Gastrocnemius medialis (tissue), 4 donors: ENCODE results near the gene EIPR1. TPM values are rescaled to one million over a fixed set of nuclear protein-coding genes. Genes with fewer than 3 reads are reported as not detected.

Experiments
- ATAC-seq, 2 donors: fragments of 150-250 bp; one replicate each; pipeline ENCODE4 v1.9.1; 2016
- DNase-seq, 2 donors: peaks; one replicate each; pipeline ENCODE4 v3.0.0-alpha.2; 2019
- H3K27ac ChIP-seq, 4 donors: fragments of 200-600 bp; sonication (generic); 1 replicate in 1 of 4; 2 replicates in 3 of 4; pipeline ENCODE4 v1.5.1; 2016 to 2018; ENCODE audit warnings: mild to moderate bottlenecking in 2 of 4, moderate library complexity in 1 of 4
- H3K27me3 ChIP-seq, 3 donors: fragments of 200-600 bp; sonication (generic) in 2 of 3; 1 replicate in 1 of 3; 2 replicates in 2 of 3; pipeline versions ENCODE4 v1.5.1 to v1.6.0; 2016 to 2019; ENCODE audit warnings: mild to moderate bottlenecking in 1 of 3, moderate library complexity in 1 of 3
- H3K36me3 ChIP-seq, 2 donors: fragments of 200-600 bp; sonication (generic) in 1 of 2; one replicate each; pipeline ENCODE4 v1.5.1; 2017 to 2018
- H3K4me1 ChIP-seq, 2 donors: fragments of 200-600 bp; sonication (generic) in 1 of 2; one replicate each; pipeline ENCODE4 v1.5.1; 2016 to 2017; ENCODE audit warnings: mild to moderate bottlenecking in 2 of 2
- H3K4me3 ChIP-seq, 4 donors: fragments of 200-600 bp; sonication (generic) in 3 of 4; 1 replicate in 1 of 4; 2 replicates in 3 of 4; pipeline ENCODE4 v1.5.1; 2016 to 2019; ENCODE audit warnings: mild to moderate bottlenecking in 2 of 4
- H3K9me3 ChIP-seq, 3 donors: fragments of 200-600 bp; sonication (generic) in 2 of 3; 1 replicate in 1 of 3; 2 replicates in 2 of 3; pipeline ENCODE4 v1.5.1; 2016 to 2019
- POLR2A ChIP-seq, 2 donors: fragments of 450-650 bp; IDR thresholded peaks; one replicate each; pipeline ENCODE4 v1.6.1; 2017; ENCODE audit warnings: antibody characterized with exemption in 2 of 2, mild to moderate bottlenecking in 2 of 2, moderate library complexity in 2 of 2
- in situ Hi-C, 4 donors: fragments of 200-750 bp; cut with MboI; loops; one replicate each; pipeline versions ENCODE4 v1.15.0 to v1.8.0; 2017; ENCODE audit warnings: low sequenced_read_pairs in 4 of 4
- intact Hi-C: fragments of 100-400 bp; cut with DNase I; formaldehyde crosslinking; loops from one replicate; pipeline ENCODE4 v1.15.1; 2023; ENCODE audit warnings: low total_unique reads
- total RNA-seq, 4 donors: library from RNA; depleted of rRNA; stranded (reverse); fragments of >200 nt; gene quantifications; one replicate each; pipeline versions ENCODE4 v1.1.0 to v1.2.3, GENCODE V29; 2016
- TF ChIP-seq, protein P1 (sequence below), 5 experiments: fragments of 450-650 bp in 3 of 5; fragments of 200-600 bp in 2 of 5; sonication (generic) in 2 of 5; IDR thresholded peaks in 4 of 5; conservative IDR thresholded peaks in 1 of 5; 1 replicate in 4 of 5; 2 replicates in 1 of 5; pipeline ENCODE4 v1.5.1; 2016 to 2019; ENCODE audit warnings: antibody characterized with exemption in 5 of 5, mild to moderate bottlenecking in 3 of 5, moderate library complexity in 3 of 5

Gene EIPR1
- total RNA-seq, 4 donors from 2014 or later: 23.2 to 30.5 (median 24.4) TPM

DNA sequence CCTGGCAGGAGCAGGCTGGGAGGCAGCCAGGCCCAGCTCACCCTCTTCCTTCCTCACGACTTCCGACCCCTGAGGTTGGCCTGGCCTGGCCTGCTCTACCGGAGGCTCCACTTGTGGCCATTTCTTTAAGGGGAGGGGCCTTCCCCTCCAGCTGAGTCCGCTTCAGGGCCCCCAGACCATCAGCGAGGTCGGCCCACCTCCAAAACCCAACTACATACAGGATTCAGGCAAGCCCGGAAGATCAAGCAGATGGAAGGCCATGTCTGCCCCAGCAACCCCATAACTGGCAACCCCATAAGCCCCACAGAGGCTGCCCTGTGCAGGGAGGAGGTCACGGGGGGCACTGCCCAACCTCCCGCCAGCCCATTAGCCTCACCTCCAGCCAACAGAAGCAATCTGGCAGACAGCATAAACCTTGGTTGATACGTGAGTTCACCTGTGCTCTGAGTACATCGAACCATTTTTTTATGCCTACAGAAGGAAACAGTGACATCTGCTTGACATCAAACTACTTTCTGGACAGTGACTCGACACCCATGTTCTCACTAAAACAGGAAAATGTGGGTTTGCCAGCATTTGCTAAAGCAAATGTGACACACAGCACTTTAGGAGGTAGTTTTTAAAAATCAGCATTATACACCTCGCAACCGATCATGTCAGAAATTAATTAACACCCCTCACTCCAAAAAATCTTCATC is 98.9 kb downstream of the EIPR1 start:
- no peak overlapping the region for H3K27ac ChIP-seq
- intact Hi-C loops: no loop called here
- in situ Hi-C loops: no loop called here

DNA sequence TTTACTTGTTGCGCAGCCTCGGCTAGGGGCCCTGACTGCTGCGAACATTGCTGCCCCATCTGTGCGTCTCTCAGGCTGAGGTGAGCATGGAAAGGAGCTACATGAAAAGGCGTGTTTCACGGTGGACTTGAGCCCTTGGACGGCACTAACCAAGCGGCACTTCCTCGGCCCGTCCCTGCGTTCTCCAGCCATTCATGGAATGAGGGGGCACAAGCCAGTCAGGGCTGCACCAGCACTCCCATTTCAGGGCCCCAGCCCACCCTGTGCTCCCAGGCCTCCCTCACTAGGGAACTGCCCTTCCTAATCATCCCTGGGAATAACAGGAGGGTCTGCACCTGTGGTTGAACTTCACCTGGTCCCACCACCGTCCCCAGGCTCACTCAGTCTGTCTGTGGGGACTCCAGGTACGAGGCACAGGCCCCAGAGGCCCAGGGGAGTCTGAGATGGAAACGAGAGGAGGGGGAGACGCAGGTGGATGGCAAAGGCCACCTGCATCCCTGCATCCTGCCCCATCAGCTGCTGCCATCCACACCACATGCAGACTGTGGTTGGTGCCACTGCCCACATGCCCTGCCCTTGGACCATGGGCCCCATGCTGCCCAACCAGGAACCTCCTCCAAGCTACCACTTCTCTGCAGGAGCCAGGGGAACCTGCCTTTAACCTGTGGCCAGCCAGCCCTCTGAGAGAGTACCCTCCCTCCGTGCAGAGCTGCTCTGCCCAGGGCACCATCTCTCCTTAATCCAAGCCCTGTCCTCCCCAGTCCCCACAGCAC is 99.7 kb downstream of the EIPR1 start:
- intact Hi-C loops: no loop called here
- no peak for TF ChIP-seq POLR2A (IDR thresholded peaks at IDR 0.05)
- TF ChIP-seq, protein P1, sequence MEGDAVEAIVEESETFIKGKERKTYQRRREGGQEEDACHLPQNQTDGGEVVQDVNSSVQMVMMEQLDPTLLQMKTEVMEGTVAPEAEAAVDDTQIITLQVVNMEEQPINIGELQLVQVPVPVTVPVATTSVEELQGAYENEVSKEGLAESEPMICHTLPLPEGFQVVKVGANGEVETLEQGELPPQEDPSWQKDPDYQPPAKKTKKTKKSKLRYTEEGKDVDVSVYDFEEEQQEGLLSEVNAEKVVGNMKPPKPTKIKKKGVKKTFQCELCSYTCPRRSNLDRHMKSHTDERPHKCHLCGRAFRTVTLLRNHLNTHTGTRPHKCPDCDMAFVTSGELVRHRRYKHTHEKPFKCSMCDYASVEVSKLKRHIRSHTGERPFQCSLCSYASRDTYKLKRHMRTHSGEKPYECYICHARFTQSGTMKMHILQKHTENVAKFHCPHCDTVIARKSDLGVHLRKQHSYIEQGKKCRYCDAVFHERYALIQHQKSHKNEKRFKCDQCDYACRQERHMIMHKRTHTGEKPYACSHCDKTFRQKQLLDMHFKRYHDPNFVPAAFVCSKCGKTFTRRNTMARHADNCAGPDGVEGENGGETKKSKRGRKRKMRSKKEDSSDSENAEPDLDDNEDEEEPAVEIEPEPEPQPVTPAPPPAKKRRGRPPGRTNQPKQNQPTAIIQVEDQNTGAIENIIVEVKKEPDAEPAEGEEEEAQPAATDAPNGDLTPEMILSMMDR (IDR thresholded peaks at IDR 0.05 in 4 of 5, conservative IDR thresholded peaks at IDR 0.05 in 1 of 5): no peak
- no peak overlapping the region for H3K27ac ChIP-seq
- no peak overlapping the region for H3K4me3 ChIP-seq
- ATAC-seq (no peak), DNase-seq (no peak)
- in situ Hi-C loops: no loop called here
- H3K4me1 ChIP-seq: peaks cover 0 to 4% of the 10 kb centered on the region in 2 donors
- H3K9me3 ChIP-seq: peaks cover 0 to 3% (median 0%) of the 10 kb centered on the region in 3 donors
- H3K27me3 ChIP-seq: no peaks in the 10 kb centered on the region
- H3K36me3 ChIP-seq: no peaks in the 10 kb centered on the region

More for the DNA sequence above, 98.9 kb downstream of the EIPR1 start:
- Histone ChIP-seq H3K36me3 (no peaks in the 10 kb centered on the region), H3K27me3 (no peaks in the 10 kb centered on the region), H3K9me3 (peaks cover 0 to 3% (median 0%) of the 10 kb centered on the region in 3 donors), H3K4me3 (no peak overlapping the region), H3K4me1 (peaks cover 0 to 7% of the 10 kb centered on the region in 2 donors)
- no peak for DNase-seq
- ATAC-seq: no peak
- TF ChIP-seq POLR2A (IDR thresholded peaks at IDR 0.05): no peak
- TF ChIP-seq, protein P1 (IDR thresholded peaks at IDR 0.05 in 4 of 5, conservative IDR thresholded peaks at IDR 0.05 in 1 of 5): no peak

DNA sequence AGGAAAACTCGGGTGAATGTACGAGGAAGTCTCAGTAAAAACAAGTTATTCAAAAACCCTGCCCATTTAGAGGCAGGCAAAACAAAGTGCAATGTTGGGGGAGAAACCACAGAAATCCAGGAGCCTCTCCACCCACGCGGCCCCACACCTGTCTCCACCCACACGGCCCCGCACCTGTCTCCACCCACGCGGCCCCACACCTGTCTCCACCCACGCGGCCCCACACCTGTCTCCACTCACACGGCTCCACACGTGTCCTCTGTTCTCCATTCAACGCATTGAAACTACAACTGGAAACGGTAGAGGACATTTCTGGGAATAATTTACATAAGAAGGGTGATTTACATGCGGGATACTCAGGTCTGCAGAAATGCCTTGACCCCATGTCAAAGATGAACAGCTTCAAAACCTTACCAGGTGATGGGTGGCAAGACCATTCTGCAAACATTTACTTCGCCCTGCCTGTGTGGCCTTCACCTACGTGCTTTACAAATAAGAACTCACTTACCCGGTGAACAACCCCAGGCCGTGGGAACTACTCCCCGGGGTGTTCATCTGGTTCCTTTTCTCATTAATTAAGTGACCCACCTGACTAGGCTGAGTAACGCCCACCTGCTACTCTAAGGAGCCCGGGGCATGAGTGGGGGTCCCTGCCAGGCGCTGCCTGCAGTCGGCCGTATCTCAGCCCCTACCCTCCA is 100.4 kb downstream of the EIPR1 start:
- Histone ChIP-seq H3K27ac (no peak overlapping the region), H3K4me3 (no peak overlapping the region), H3K27me3 (no peaks in the 10 kb centered on the region), H3K36me3 (no peaks in the 10 kb centered on the region), H3K4me1 (no peaks in the 10 kb centered on the region), H3K9me3 (peaks cover 0 to 3% (median 0%) of the 10 kb centered on the region in 3 donors)
- in situ Hi-C loops: no loop called here
- TF ChIP-seq, protein P1 (IDR thresholded peaks at IDR 0.05 in 4 of 5, conservative IDR thresholded peaks at IDR 0.05 in 1 of 5): no peak
- TF ChIP-seq POLR2A (IDR thresholded peaks at IDR 0.05): no peak
- intact Hi-C loops: no loop called here
- ATAC-seq: no peak
- no peak for DNase-seq

DNA sequence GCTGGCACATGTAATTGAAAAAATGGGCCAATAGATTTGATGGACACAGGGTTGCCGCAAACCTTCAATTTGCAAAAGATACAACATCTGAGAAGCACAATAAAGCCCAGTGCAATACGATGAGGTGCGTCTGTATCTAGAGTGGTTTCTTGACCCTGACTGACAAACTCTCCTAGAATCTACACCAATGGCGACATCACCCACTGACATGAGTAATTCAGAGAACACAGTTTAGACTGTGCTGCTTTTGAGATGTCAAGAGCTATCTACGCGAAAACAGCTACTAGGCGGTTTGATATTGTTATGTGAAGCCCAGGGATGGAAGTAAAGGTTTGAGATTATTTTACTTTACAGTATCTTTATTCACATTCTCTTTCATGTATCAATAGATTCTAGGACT is 104.9 kb downstream of the EIPR1 start:
- no peaks in the 10 kb centered on the region for H3K4me1 ChIP-seq
- H3K36me3 ChIP-seq: no peaks in the 10 kb centered on the region
- peaks cover 0 to 3% (median 0%) of the 10 kb centered on the region in 3 donors for H3K9me3 ChIP-seq
- in situ Hi-C loops (no loop called here), intact Hi-C loops (no loop called here)
- TF ChIP-seq POLR2A (IDR thresholded peaks at IDR 0.05): no peak
- TF ChIP-seq, protein P1 (IDR thresholded peaks at IDR 0.05 in 4 of 5, conservative IDR thresholded peaks at IDR 0.05 in 1 of 5): no peak
- no peak overlapping the region for H3K4me3 ChIP-seq
- no peaks in the 10 kb centered on the region for H3K27me3 ChIP-seq
- DNase-seq (no peak), ATAC-seq (no peak)
- no peak overlapping the region for H3K27ac ChIP-seq
